Cardiac muscle cell (in vitro differentiated cells and primary cell): ENCODE measurements around the gene ZNF281. TPM values are rescaled to one million over a fixed set of nuclear protein-coding genes. Genes with fewer than 3 reads are reported as not detected.

Source experiments
- DNase-seq, 2 donors: peaks; one replicate each; pipeline versions ENCODE4 v3.0.0 to v3.0.0-alpha.2; 2010 to 2017; ENCODE audit warnings: low read depth in 1 of 2, low spot score in 1 of 2
- H3K27ac ChIP-seq: fragments of 200-600 bp; sonication (generic); 2 replicates; pipeline ENCODE4 v1.5.1; 2016
- H3K27me3 ChIP-seq: fragments of 200-600 bp; sonication (generic); 2 replicates; pipeline ENCODE4 v1.6.0; 2016; ENCODE audit warnings: control low read depth
- H3K36me3 ChIP-seq: fragments of 200-600 bp; sonication (generic); 2 replicates; pipeline ENCODE4 v1.5.1; 2016; ENCODE audit warnings: control low read depth
- H3K4me1 ChIP-seq: fragments of 200-600 bp; sonication (generic); 2 replicates; pipeline ENCODE4 v1.8.1; 2017; ENCODE audit warnings: low read depth, mild to moderate bottlenecking, mixed run types
- H3K4me3 ChIP-seq: fragments of 200-600 bp; sonication (generic); 2 replicates; pipeline ENCODE4 v1.5.1; 2016; ENCODE audit warnings: mild to moderate bottlenecking
- H3K9me3 ChIP-seq: fragments of 200-600 bp; sonication (generic); 2 replicates; pipeline ENCODE4 v1.5.1; 2017; ENCODE audit warnings: low read depth, mild to moderate bottlenecking, control low read depth
- CTCF ChIP-seq: IDR thresholded peaks from 2 replicates; pipeline ENCODE4 v1.5.1; 2012; ENCODE audit warnings: low read depth, mild to moderate bottlenecking, low read length
- polyA plus RNA-seq: library from polyadenylated mRNA; unstranded; fragments of >200 nt; fragmentation: Nextera tagmentation; extraction: Ambion mirVana; gene quantifications from 2 replicates; pipeline ENCODE4 v1.2.1, GENCODE V29; 2016
- total RNA-seq: library from RNA; depleted of rRNA; stranded (reverse); fragments of >200 nt; gene quantifications from 2 replicates; pipeline ENCODE4 v1.2.3, GENCODE V29; 2016

The ZNF281 gene
- total and polyA plus RNA-seq, 2 experiments from 2014 or later = 19.8 to 20.4 TPM

DNA sequence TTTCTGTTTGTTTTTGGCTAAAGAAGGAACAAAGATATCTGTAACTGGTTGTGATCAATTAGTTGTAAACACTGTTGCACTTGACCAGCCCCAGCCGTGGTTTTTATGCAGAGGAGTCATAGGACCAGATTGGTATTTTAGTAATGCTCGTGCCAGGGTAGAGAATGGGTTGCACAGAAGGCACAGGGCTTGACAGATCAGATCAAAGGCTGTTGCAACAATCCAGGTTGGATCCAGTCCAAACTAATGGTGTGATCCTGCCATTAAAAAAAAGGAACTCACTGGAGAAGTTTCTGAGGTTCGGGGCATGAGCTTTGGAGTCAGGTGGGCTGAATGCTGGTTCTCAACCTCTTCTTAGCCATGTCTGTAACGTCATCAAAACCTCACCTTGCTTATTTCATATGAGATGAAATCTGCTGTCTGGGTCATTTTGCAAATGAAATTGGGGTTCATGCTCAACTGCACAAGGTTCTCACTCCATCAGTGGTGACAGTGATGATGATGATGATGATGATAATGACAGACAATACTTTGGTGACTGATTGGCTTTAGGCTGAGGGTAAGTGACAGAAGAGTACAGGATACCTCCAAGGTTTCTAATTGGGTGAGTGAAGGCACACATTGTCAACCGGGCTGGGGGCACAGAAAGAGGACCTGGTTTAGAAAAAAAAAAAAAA lies 43.1 kb downstream of the ZNF281 start:
- DNase-seq = no peak
- no peaks in the 10 kb centered on the region for H3K36me3 ChIP-seq
- peaks cover 10% of the 10 kb centered on the region for H3K4me1 ChIP-seq
- H3K4me3 ChIP-seq = no peak overlapping the region
- no peak overlapping the region for H3K27ac ChIP-seq
- no peak for TF ChIP-seq CTCF
- H3K9me3 ChIP-seq = no peaks in the 10 kb centered on the region
- H3K27me3 ChIP-seq = no peaks in the 10 kb centered on the region

- no peak overlapping the region for H3K4me3 ChIP-seq
- no peak for TF ChIP-seq CTCF
- H3K9me3 ChIP-seq = no peaks in the 10 kb centered on the region
- peaks cover 10% of the 10 kb centered on the region for H3K4me1 ChIP-seq
- no peak for DNase-seq
- no peaks in the 10 kb centered on the region for H3K36me3 ChIP-seq
- H3K27me3 ChIP-seq = no peaks in the 10 kb centered on the region
- no peak overlapping the region for H3K27ac ChIP-seq
These were observed 43.9 kb downstream of the ZNF281 start for GRCh38 chr1:200365897-200366426.

DNA sequence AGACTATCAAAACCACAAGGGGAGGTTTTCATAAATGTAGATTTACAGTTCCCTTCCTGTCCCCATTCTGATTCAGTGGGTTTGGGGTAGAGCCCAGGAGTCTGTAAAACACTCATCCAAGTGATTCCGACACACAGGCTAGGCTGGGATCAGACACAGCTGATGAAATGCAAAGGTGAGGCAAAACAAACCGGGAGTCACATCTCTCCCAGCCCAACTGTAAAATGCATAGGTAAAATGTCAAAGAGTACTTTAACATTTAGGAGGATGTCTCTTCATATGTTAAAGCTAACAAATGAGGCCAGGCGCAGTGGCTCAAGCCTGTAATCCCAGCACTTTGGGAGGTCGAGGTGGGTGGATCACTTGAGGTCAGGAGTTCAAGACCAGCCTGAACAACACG lies 45.0 kb downstream of the ZNF281 start:
- H3K27ac ChIP-seq = no peak overlapping the region
- no peaks in the 10 kb centered on the region for H3K9me3 ChIP-seq
- H3K4me3 ChIP-seq = no peak overlapping the region
- H3K4me1 ChIP-seq = peaks cover 10% of the 10 kb centered on the region
- H3K36me3 ChIP-seq = no peaks in the 10 kb centered on the region
- no peaks in the 10 kb centered on the region for H3K27me3 ChIP-seq
- no peak for TF ChIP-seq CTCF
- DNase-seq = no peak

GRCh38 chr1:200364091-200364759 lies 45.6 kb downstream of the ZNF281 start:
- Histone ChIP-seq H3K4me3 (no peak overlapping the region), H3K36me3 (no peaks in the 10 kb centered on the region), H3K27me3 (no peaks in the 10 kb centered on the region), H3K9me3 (no peaks in the 10 kb centered on the region), H3K27ac (no peak overlapping the region), H3K4me1 (peaks cover 10% of the 10 kb centered on the region)
- peak in 1 of 2 donors; percentile 42 for DNase-seq
- no peak for TF ChIP-seq CTCF

- no peaks in the 10 kb centered on the region for H3K9me3 ChIP-seq
- H3K27ac ChIP-seq = no peak overlapping the region
- H3K4me3 ChIP-seq = no peak overlapping the region
- H3K36me3 ChIP-seq = no peaks in the 10 kb centered on the region
- DNase-seq = no peak
- TF ChIP-seq CTCF = no peak
- H3K27me3 ChIP-seq = no peaks in the 10 kb centered on the region
- peaks cover 5% of the 10 kb centered on the region for H3K4me1 ChIP-seq
These were observed 46.4 kb downstream of the ZNF281 start for GRCh38 chr1:200363264-200363933.
